HepG2 (cell line): ENCODE results near the gene PSMG4. TPM values are rescaled to one million over a fixed set of nuclear protein-coding genes. Genes with fewer than 3 reads are reported as not detected.

ENCODE experiments used
- ATAC-seq: fragments of 200-7000 bp; cut with Tn5 transposase; 3 replicates; pipeline ENCODE4 v1.9.1; 2020; ENCODE audit warnings: mild to moderate bottlenecking, moderate library complexity
- BruUV-seq: library from RNA; stranded (reverse); fragments of 400-500 nt; replicated peaks from 2 replicates; lab custom pipeline; 2021; lab: Mats Ljungman, UMichigan
- CTCF ChIA-PET: fragments of 300-600 bp; formaldehyde crosslinking; extraction: SDS; loops from one replicate; lab custom pipeline; 2021; ENCODE audit warnings: low total read pairs, inconsistent platforms, low intra/inter-chr PET ratio; lab: Yijun Ruan, JAX
- POLR2A ChIA-PET: fragments of 350-600 bp; sonication (Branson Sonifier 250); formaldehyde crosslinking; loops from one replicate; lab custom pipeline; 2020; ENCODE audit warnings: antibody characterized with exemption, inconsistent platforms; lab: Yijun Ruan, JAX
- DNase-seq: peaks from one replicate; pipeline ENCODE4 v3.0.0-alpha.2; 2015; ENCODE audit warnings: low spot score
- FAIRE-seq: peaks from 3 replicates; lab custom pipeline; 2011; peaks lifted over from hg19 to GRCh38; lab: Jason Lieb, UNC
- H2AFZ ChIP-seq: one replicate; pipeline ENCODE4 v1.6.1; 2011; ENCODE audit warnings: low read length, inconsistent platforms
- H3K27ac ChIP-seq: fragments of 300-600 bp; 3 replicates; pipeline ENCODE4 v1.8.0; 2011; ENCODE audit warnings: mixed run types, mild to moderate bottlenecking, mixed read lengths, low read length, inconsistent platforms; ENCODE audit not compliant: insufficient read depth; ENCODE audit errors: extremely low read length
- H3K27me3 ChIP-seq, 2 experiments: fragments of 200-600 bp in 1 of 2; 2 replicates in 1 of 2; 3 replicates in 1 of 2; pipeline versions ENCODE4 v1.6.0 to v1.8.0; 2011; ENCODE audit warnings: low read length in 2 of 2, mild to moderate bottlenecking in 2 of 2, moderate library complexity in 2 of 2, inconsistent platforms in 1 of 2; ENCODE audit not compliant: insufficient read depth in 2 of 2, control insufficient read depth in 1 of 2
- H3K36me3 ChIP-seq, 2 experiments: fragments of 200-600 bp in 1 of 2; replicated peaks in 1 of 2; 2 replicates in 1 of 2; 3 replicates in 1 of 2; pipeline versions ENCODE4 v1.5.1 to v1.8.0; 2011; ENCODE audit warnings: low read length in 2 of 2, inconsistent platforms in 1 of 2; ENCODE audit not compliant: insufficient read depth in 2 of 2, control insufficient read depth in 1 of 2
- H3K4me1 ChIP-seq: 2 replicates; pipeline ENCODE4 v1.5.1; 2012; ENCODE audit warnings: low read length, inconsistent platforms; ENCODE audit not compliant: insufficient read depth
- H3K4me2 ChIP-seq: 2 replicates; pipeline ENCODE4 v1.6.0; 2011; ENCODE audit warnings: low read depth, low read length, inconsistent platforms
- H3K4me3 ChIP-seq, 3 experiments: fragments of 200-600 bp in 1 of 3; sonication (generic), shearing (Covaris generic) in 1 of 3; replicated peaks in 1 of 3; 2 replicates each; pipeline ENCODE4 v1.5.1; 2011 to 2016; ENCODE audit warnings: low read length in 3 of 3, inconsistent platforms in 2 of 3, low read depth in 2 of 3, mild to moderate bottlenecking in 2 of 3, control low read depth in 1 of 3, mixed read lengths in 1 of 3; ENCODE audit not compliant: insufficient read depth in 1 of 3
- H3K79me2 ChIP-seq: one replicate; pipeline ENCODE4 v1.6.1; 2011; ENCODE audit warnings: low read length, inconsistent platforms; ENCODE audit not compliant: insufficient read depth
- H3K9ac ChIP-seq: 2 replicates; pipeline ENCODE4 v1.6.0; 2011; ENCODE audit warnings: mild to moderate bottlenecking, low read depth, low read length, inconsistent platforms; ENCODE audit not compliant: insufficient read depth
- H3K9me3 ChIP-seq: 2 replicates; pipeline ENCODE4 v1.5.1; 2012; ENCODE audit warnings: mild to moderate bottlenecking, low read length
- H4K20me1 ChIP-seq: 2 replicates; pipeline ENCODE4 v1.6.0; 2011; ENCODE audit warnings: inconsistent platforms, mild to moderate bottlenecking, low read length, moderate library complexity; ENCODE audit not compliant: insufficient read depth
- AKAP8 ChIP-seq: sonication (generic); formaldehyde crosslinking; IDR thresholded peaks from 2 replicates; pipeline ENCODE4 v1.5.1; 2020; ENCODE audit warnings: mild to moderate bottlenecking, missing genetic modification reagents
- BRF2 ChIP-seq: sonication (generic); formaldehyde crosslinking; IDR thresholded peaks from 2 replicates; pipeline ENCODE4 v1.8.1; 2022; ENCODE audit warnings: mild to moderate bottlenecking, missing genetic modification reagents
- ERF ChIP-seq: IDR thresholded peaks from 2 replicates; pipeline ENCODE4 v1.6.1; 2018; ENCODE audit warnings: missing biosample characterization, missing genetic modification reagents
- HES4 ChIP-seq: sonication (generic); formaldehyde crosslinking; IDR thresholded peaks from 2 replicates; pipeline ENCODE4 v1.9.0; 2021; ENCODE audit warnings: mild to moderate bottlenecking, missing genetic modification reagents, borderline replicate concordance
- HHEX ChIP-seq: IDR thresholded peaks from 2 replicates; pipeline ENCODE4 v1.6.1; 2016; ENCODE audit warnings: control low read depth
- ISL2 ChIP-seq: sonication (generic); formaldehyde crosslinking; IDR thresholded peaks from 2 replicates; pipeline ENCODE4 v1.5.0; 2020; ENCODE audit warnings: missing genetic modification reagents
- MAFF ChIP-seq: IDR thresholded peaks from 2 replicates; pipeline ENCODE4 v1.6.1; 2011; ENCODE audit warnings: low read depth, low read length, improper control_type of control experiment
- NFE2 ChIP-seq: sonication (generic); formaldehyde crosslinking; IDR thresholded peaks from 2 replicates; pipeline ENCODE4 v1.4.0; 2020; ENCODE audit warnings: missing genetic modification reagents
- SALL2 ChIP-seq: sonication (generic); formaldehyde crosslinking; IDR thresholded peaks from 2 replicates; pipeline ENCODE4 v1.8.1; 2023; ENCODE audit warnings: mild to moderate bottlenecking, missing genetic modification reagents, inconsistent platforms
- SOX6 ChIP-seq, 2 experiments: fragments of 450-650 bp in 1 of 2; sonication (generic) in 1 of 2; formaldehyde crosslinking in 1 of 2; IDR thresholded peaks; 2 replicates each; pipeline versions ENCODE4 v1.4.0 to v1.6.1; 2017 to 2020; ENCODE audit warnings: antibody characterized with exemption in 1 of 2, mild to moderate bottlenecking in 1 of 2, missing genetic modification reagents in 1 of 2
- TAF15 ChIP-seq: fragments of 200-400 bp; formaldehyde crosslinking; IDR thresholded peaks from one replicate; pipeline ENCODE4 v1.6.1; 2018; ENCODE audit warnings: mild to moderate bottlenecking, low read depth, low read length; ENCODE audit not compliant: poor library complexity, severe bottlenecking
- THYN1 ChIP-seq: sonication (generic); formaldehyde crosslinking; IDR thresholded peaks from 2 replicates; pipeline ENCODE4 v1.8.1; 2023; ENCODE audit warnings: low read depth, mild to moderate bottlenecking, moderate library complexity, missing genetic modification reagents, borderline replicate concordance
- ZBTB8A ChIP-seq: sonication (generic); formaldehyde crosslinking; IDR thresholded peaks from 2 replicates; pipeline ENCODE4 v1.4.0; 2020; ENCODE audit warnings: mild to moderate bottlenecking, low read depth, missing genetic modification reagents, borderline replicate concordance
- ZFP36 ChIP-seq: fragments of 150-350 bp; IDR thresholded peaks from 2 replicates; pipeline ENCODE4 v1.6.1; 2018; ENCODE audit warnings: borderline replicate concordance, low read length, low read depth; ENCODE audit not compliant: partially characterized antibody
- ZNF773 ChIP-seq: sonication (generic); formaldehyde crosslinking; IDR thresholded peaks from 2 replicates; pipeline ENCODE4 v1.4.0; 2020; ENCODE audit warnings: missing genetic modification reagents, borderline replicate concordance
- ZNF816 ChIP-seq: sonication (generic); formaldehyde crosslinking; IDR thresholded peaks from 2 replicates; pipeline ENCODE4 v1.8.0; 2022; ENCODE audit warnings: missing genetic modification reagents, mild to moderate bottlenecking, borderline replicate concordance
- ZSCAN12 ChIP-seq: sonication (generic); formaldehyde crosslinking; IDR thresholded peaks from 2 replicates; pipeline ENCODE4 v1.9.0; 2021; ENCODE audit warnings: mild to moderate bottlenecking, missing genetic modification reagents
- WGBS: methylation state at CpG from one replicate; pipeline ENCODE4 v1.1.6; 2017; ENCODE audit warnings: low lambda C conversion rate; 5-methylcytosine and 5-hydroxymethylcytosine counted together
- in situ Hi-C: cut with HindIII; loops from 2 replicates; pipeline ENCODE4 v1.10.0; 2017; ENCODE audit warnings: low pct_unique_long_range_greater_than_20kb; ENCODE audit not compliant: extremely low pct_ligation_motif_present
- intact Hi-C: fragments of 100-400 bp; cut with micrococcal nuclease; formaldehyde crosslinking; loops from one replicate; pipeline ENCODE4 v1.10.0; 2022; ENCODE audit not compliant: unreplicated experiment
- polyA plus RNA-seq, 8 experiments: library from polyadenylated mRNA; depleted of rRNA in 3 of 8; stranded (reverse) in 7 of 8; unstranded in 1 of 8; fragments of >200 nt; fragmentation: Illumina TruSeq in 4 of 8; extraction: Trizol in 4 of 8; gene quantifications; 2 replicates each; pipeline versions ENCODE4 v1.2.1 to v1.2.3, GENCODE V29; 2011 to 2016; ENCODE audit warnings: low read depth in 4 of 8, missing spikeins in 1 of 8, mixed read lengths in 1 of 8; ENCODE audit not compliant: insufficient read depth in 1 of 8
- total RNA-seq, 5 experiments: library from RNA; depleted of rRNA; stranded (reverse); fragments of >200 nt; fragmentation: Illumina TruSeq; extraction: Trizol; gene quantifications; 2 replicates each; pipeline ENCODE4 v1.2.3, GENCODE V29; 2016; ENCODE audit warnings: low read depth in 1 of 5

Gene PSMG4
- total and polyA plus RNA-seq, 2 of the 13 experiments (the other 11 are each of a cell fraction or from before 2014, with no cell fraction given), result 28.5 to 32.8 TPM

- no TSS peak for BruUV-seq
- POLR2A ChIA-PET, result no interaction called here
- Histone ChIP-seq H3K4me3 (no peak overlapping the region), H3K79me2 (no peaks in the 10 kb centered on the region), H3K4me2 (no peak overlapping the region), H4K20me1 (no peaks in the 10 kb centered on the region), H3K27ac (no peak overlapping the region), H3K27me3 (peaks cover 13 to 58% of the 10 kb centered on the region in 2 experiments), H3K9ac (no peak overlapping the region), H2AFZ (no peak overlapping the region), H3K9me3 (no peaks in the 10 kb centered on the region), H3K4me1 (peaks cover 4% of the 10 kb centered on the region), H3K36me3 (no peaks in the 10 kb centered on the region)
- no peak for FAIRE-seq
- intact Hi-C loops (no loop called here), in situ Hi-C loops (no loop called here)
- CTCF ChIA-PET, result no interaction called here
- no peak for DNase-seq
- TF ChIP-seq ZNF773 (CRISPR knock-in tag) (no peak), ZSCAN12 (CRISPR knock-in tag) (no peak), THYN1 (CRISPR knock-in tag) (no peak), ZNF816 (CRISPR knock-in tag) (no peak), ISL2 (CRISPR knock-in tag) (no peak), ERF (no peak), ZBTB8A (CRISPR knock-in tag) (no peak), HES4 (CRISPR knock-in tag) (no peak), MAFF (no peak), SALL2 (CRISPR knock-in tag) (no peak), BRF2 (CRISPR knock-in tag) (no peak), HHEX (CRISPR knock-in tag) (no peak), AKAP8 (CRISPR knock-in tag) (no peak), NFE2 (CRISPR knock-in tag) (no peak), SOX6 (IDR thresholded peaks at IDR 0.05) (no peak), SOX6 (CRISPR knock-in tag; IDR thresholded peaks at IDR 0.05) (no peak), TAF15 (no peak), ZFP36 (no peak)
- ATAC-seq, result no peak
- 11% methylated on average over 3 of the region's 3 CpGs for WGBS
Observed at GRCh38 chr6:3214898-3215297, 43.8 kb upstream of the PSMG4 start.
